GM15510 (cell line): ENCODE results near the gene KLF1.

ENCODE experiments used
- POLR2A ChIP-seq: IDR thresholded peaks from 3 replicates; pipeline ENCODE4 v1.6.1; 2011; ENCODE audit warnings: borderline replicate concordance; ENCODE audit not compliant: insufficient read length; ENCODE audit errors: extremely low read depth

The KLF1 gene

DNA sequence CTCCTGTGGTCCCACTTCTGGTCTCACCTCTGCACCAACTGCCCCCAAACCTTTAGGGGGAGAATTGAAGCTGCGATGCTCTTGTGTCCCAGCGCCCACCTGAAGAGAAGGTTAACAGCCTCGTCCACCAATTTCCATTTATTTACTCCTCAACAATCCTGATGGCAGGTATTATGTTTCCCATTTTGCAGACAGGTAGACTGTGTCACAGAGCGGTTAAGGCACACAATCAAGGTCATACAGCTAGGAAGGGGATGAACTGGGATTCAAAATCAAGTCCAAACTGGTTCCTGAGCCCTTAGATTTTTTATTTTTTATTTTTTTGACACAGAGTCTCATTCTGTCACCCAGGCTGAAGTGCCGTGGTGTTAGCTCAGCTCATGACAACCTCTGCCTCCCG lies 11.9 kb downstream of the KLF1 start:
- TF ChIP-seq POLR2A = no peak

DNA sequence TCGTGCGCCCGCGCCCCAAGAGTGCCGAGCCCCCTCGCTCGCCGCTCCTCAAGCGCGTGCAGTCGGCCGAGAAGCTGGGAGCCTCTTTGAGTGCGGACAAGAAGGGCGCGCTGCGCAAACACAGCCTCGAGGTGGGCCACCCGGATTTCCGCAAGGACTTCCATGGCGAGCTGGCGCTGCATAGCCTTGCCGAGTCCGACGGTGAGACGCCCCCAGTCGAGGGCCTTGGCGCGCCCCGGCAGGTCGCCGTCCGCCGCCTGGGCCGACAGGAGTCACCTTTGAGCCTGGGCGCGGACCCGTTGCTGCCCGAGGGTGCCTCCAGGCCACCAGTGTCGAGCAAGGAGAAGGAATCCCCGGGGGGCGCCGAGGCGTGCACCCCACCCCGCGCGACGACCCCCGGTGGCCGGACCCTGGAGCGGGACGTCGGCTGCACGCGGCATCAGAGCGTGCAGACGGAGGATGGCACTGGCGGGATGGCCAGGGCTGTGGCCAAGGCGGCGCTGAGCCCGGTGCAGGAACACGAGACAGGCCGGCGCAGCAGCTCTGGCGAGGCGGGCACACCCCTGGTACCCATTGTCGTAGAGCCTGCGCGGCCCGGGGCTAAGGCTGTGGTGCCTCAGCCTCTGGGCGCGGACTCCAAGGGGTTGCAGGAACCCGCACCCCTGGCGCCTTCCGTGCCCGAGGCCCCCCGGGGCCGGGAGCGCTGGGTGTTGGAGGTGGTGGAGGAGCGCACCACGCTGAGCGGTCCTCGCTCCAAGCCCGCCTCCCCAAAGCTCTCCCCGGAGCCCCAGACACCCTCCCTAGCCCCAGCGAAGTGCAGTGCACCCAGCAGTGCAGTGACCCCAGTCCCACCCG lies 12.9 kb downstream of the KLF1 start:
- TF ChIP-seq POLR2A = no peak

DNA sequence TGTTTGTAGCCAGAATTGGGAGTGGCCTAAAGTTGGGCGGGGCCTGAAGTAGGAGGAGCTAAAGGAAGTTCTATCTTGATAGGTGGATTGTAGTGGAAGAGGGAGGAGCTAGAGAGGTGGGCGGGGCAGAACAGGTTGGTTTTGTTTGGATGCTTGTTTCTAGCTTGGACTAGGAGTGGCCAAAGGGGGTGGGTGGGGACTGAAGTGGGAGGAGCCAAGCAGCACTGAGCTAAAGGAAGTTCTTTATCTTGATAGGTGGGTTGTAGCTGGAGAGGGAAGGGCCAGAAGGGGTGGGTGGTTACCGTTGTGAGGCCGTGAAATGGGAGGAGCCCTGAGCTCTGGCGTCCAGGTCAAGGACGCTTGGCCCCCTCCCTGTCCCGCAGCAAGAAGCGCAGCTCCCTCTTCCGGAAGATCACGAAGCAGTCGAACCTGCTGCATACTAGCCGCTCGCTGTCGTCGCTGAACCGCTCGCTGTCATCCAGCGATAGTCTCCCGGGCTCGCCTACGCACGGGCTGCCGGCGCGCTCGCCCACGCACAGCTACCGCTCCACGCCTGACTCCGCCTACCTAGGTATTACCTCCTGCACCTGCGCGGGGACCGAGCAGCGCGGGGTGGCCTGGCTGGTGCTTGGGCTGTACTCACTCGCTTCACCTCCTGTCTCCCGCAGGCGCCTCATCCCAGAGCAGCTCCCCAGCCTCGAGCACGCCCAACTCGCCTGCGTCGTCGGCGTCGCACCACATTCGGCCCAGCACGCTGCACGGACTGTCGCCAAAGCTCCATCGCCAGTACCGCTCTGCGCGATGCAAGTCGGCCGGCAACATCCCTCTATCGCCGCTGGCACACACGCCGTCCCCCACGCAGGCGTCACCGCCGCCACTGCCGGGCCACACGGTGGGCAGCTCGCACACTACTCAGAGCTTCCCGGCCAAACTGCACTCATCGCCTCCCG lies 13.8 kb downstream of the KLF1 start:
- no peak for TF ChIP-seq POLR2A

DNA sequence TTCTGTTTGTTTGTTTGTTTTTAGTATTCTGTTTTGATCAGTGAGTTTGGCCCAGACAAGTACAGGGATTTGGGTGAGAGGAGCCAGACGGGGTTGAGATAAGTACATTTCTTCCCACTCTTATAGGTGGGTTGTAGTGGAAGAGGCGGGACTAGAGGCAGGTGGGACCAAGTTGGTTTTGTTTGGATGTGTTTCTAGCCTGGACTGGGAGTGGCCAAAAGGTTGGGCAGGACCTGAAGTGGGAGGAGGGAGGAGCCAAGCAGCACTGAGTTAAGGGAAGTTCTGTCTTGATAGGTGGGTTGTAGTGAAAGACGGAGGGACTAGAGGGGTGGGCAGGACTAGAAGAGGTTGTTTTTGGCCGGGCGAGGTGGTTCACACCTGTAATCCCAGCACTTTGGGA lies 14.7 kb downstream of the KLF1 start:
- TF ChIP-seq POLR2A = no peak

DNA sequence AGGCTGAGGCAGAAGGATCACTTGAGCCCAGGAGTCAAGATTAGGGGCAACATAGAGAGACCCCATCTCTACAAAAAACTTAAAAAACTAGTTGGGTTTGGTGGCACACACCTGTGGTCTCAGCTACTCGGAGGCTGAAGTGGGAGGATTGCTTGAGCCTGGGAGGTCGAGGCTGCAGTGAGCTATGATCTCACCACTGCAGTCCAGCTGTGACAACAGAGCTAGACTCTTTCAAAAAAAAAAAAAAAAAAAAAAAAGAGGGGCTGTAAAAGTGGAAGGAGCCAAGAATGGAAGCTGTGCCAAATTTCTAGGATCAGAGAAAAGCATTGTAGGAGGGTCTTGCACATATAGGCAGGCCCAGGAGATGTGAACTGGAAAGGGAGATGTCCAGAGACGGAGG lies 15.3 kb downstream of the KLF1 start:
- no peak for TF ChIP-seq POLR2A

DNA sequence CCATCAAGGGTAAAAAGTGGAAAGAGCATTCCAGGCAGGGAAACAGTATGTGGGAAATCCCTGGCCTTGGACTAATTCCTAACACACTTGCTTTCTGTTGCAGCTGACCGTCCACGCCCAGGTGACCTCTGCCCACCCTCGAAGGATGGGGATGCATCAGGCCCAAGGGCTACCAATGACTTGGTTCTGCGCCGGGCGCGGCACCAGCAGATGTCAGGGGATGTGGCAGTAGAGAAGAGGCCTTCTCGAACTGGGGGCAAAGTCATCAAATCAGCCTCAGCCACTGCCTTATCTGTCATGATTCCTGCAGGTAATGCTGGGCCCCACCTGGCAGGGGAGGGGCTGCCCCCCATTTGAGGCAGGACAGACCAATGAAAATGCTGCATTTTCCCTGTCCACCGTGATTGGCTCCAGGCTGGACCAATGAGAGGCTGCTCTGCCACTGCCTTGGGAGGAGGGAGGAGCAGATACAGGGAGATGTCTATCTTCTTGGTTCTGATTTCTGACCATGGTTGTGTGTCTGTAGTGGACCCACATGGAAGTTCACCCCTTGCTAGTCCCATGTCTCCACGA lies 18.4 kb downstream of the KLF1 start:
- no peak for TF ChIP-seq POLR2A

DNA sequence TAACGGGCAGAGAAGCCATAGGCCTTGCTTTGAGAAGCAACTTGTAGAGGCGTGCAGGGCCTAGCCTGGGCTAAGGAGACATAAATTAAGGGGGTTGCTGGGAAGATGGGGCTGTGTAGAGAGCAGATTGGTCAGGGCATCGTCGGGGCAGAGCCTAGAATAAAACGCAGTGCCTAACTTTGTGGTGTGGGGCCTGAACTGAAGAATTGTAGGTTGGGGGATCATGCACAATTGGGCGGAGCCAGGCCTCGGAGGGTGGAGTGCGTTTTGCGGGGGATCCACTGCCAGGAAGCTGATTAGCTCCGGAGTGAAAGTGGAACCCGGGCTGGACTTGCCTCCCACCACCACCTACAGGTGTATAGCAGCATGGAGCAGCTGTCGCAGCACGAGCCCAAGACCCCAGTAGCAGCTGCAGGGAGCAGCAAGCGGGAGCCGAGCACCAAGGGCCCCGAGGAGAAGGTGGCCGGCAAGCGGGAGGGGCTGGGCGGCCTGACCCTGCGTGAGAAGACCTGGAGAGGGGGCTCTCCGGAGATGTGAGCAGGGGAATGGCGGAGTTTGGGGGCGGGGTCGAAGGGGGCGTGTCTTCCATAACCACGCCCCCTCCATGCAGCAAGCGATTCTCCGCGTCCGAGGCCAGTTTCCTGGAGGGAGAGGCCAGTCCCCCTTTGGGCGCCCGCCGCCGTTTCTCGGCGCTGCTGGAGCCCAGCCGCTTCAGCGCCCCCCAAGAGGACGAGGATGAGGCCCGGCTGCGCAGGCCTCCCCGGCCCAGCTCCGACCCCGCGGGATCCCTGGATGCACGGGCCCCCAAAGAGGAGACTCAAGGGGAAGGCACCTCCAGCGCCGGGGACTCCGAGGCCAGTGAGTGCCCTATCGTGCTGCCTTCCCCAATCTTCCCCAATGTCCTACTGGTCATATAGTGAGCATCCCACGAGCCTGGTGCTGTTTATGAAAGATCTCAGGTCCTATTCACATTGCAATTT lies 19.6 kb downstream of the KLF1 start:
- TF ChIP-seq POLR2A = peak; percentile 39

DNA sequence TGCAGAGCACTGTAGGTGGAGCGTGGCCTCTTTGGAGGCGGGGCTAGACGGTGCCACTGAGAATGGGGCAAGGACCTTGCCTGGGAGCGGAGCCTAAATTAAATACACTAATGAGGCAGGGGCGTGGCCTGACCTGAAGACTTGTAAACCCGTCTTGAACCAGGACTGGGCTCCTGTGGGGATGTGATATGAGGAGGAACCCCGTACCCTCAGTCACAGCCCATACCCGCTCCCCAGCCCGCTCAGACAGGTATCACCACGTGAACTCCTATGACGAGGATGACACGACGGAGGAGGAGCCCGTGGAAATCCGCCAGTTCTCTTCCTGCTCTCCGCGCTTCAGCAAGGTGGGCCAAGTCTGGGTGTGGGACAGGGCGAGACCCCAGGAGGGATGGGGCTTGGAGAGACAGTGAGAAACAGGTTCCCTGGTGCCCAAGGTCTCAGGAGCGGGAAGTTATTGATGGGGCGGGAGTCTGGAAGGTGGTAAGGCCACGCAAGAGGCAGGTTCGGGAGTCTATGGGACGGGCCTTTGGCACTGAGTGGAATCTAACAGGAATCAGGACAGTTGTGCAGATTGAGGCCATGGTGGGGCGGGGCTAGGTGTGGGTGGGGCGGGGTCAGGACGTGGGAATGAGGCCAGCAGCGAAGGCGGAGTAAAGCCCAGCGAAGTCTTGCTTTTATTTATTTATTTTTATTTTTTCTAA lies 20.4 kb downstream of the KLF1 start:
- TF ChIP-seq POLR2A = no peak

DNA sequence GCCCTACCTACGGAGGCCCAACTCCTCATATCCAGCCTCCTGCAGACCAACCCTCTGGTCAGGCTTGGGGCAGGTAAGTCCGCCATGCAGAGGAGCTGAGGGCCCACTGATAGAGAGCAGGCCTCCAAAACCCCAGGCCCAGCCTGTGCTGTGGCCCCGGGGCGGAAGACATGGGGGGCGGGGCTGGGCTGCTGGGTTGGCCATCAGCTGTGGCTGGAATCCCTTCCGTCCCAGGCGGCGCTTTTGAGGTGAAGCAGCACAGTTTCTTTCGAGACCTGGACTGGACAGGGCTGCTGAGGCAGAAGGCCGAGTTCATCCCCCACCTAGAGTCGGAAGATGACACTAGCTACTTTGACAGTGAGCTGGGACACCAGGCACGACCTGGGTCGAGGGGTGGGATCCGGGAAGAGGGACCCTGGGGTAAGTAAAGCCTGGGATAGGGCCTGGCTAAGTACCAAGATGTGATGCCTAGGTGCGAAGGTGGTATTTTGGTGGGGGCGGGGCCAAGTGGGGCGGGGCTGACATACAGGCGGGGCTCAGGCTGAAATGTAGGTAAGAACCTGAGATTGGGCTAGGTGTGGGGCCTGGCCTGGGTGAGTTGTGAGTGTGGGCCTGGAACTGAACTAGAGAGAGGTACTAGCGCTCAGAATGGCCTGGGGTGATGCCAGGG lies 21.1 kb downstream of the KLF1 start:
- no peak for TF ChIP-seq POLR2A

DNA sequence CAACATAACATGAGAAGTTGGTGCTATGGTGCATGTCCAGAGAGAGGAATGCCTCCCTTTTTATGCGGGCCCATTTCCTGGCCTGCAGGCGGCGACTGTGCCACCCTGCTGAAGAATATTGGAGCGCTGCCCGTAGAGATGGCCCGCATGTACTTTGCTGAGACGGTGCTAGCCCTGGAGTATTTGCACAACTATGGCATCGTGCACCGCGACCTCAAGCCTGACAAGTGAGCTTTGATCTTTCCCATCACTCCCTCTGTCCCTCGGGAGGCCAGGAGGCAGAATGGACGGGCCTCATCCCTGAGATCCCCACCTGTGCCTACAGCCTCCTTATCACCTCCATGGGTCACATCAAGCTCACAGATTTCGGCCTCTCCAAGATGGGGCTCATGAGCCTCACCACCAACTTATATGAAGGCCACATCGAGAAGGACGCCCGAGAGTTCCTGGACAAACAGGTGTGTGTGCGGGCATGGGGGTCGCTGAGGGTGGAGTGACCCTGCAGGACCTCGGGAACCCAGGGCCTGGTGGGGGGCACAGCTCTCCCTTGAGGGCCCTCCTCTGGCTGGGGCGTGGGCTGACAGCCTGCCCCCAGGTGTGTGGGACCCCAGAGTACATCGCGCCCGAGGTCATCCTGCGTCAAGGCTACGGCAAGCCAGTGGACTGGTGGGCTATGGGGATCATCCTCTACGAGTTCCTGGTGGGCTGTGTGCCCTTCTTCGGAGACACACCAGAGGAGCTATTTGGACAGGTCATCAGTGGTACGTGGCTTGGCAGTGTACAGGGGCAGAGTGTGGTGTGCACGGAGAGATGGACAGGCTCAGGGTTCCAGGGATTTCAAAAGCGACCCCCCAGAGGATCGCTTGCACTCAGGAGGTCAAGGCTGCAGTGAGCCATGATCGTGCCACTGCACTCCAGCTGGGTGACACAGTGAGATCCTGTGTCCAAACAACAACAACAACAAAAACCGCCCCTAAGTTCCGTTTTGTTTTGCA lies 22.0 kb downstream of the KLF1 start:
- no peak for TF ChIP-seq POLR2A

DNA sequence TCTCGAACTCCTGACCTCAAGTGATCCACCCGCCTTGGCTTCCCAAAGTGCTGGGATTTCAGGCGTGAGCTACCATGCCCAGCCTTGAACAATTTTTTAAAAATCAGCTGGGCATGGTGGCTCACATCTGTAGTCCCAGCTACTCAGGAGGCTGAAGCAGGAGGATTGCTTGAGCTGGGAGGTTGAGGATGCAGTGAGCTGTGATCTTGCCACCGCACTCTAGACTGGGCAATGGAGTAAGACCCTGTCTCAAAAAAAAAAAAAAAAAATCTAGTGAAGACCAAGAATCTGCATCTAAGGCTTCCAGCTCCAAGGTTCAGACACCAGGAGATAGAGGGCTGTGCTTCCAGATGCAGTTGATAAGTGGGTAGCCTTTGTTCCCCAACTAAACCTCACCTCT lies 22.9 kb downstream of the KLF1 start:
- no peak for TF ChIP-seq POLR2A

DNA sequence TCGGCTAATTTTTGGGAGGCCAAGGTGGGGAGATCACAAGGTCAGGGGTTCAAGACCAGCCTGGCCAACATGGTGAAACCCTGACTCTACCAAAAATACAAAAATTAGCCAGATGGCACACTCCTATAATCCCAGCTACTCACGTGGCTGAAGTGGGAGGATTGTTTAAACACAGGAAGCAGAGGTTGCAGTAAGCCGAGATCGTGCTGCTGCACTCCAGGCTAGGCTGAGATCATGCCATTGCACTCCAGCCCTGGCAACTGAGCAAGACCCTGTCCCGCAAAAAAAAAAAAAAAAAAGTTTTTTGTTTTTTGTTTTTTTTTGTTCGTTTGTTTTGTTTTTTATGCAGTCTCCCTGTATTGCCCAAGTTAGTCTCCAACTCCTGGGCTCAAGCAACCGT lies 27.5 kb downstream of the KLF1 start:
- no peak for TF ChIP-seq POLR2A
